ENCODE data around the gene COX7A2L. TPM values are rescaled to one million over a fixed set of nuclear protein-coding genes. Genes with fewer than 3 reads are reported as not detected.

Gene COX7A2L
- polyA plus RNA-seq, 1 of the 3 experiments (the other 2 are of a cell fraction) = 77.6 TPM

GRCh38 chr2:42368817-42369531 lies 8.0 kb upstream of the COX7A2L start (continued):
- TF ChIP-seq ZBTB33 (IDR thresholded peaks at IDR 0.05; ENCODE audit: borderline replicate concordance, low read depth) (no peak), MAX (IDR thresholded peaks at IDR 0.05; ENCODE audit: low read depth) (no peak), CHD2 (IDR thresholded peaks at IDR 0.05; ENCODE audit: low read length, partially characterized antibody) (no peak), MEF2A (IDR thresholded peaks at IDR 0.05; ENCODE audit: borderline replicate concordance, low read depth) (no peak), ELF1 (IDR thresholded peaks at IDR 0.05) (no peak), TCF12 (IDR thresholded peaks at IDR 0.05) (no peak), FOXJ3 (CRISPR knock-in tag; IDR thresholded peaks at IDR 0.05) (no peak)

GRCh38 chr2:42367835-42368234 lies 6.8 kb upstream of the COX7A2L start:
- 81% methylated on average over 3 of the region's 3 CpGs for WGBS (ENCODE audit: low lambda C conversion rate)

More at GRCh38 chr2:42367835-42368234, 6.8 kb upstream of the COX7A2L start:
- Histone ChIP-seq H3K9ac (no peak overlapping the region), H2AFZ (ENCODE audit: low read depth) (no peak overlapping the region), H3K27ac (ENCODE audit: low read depth in 2 of 2, low read length in 1 of 2) (no peak overlapping the region), H3K27me3 (ENCODE audit: insufficient read depth) (peaks cover 4% of the 10 kb centered on the region; the same call in 1 of the 2 replicates), H3K9me3 (no peaks in the 10 kb centered on the region), H4K20me1 (ENCODE audit: insufficient read depth) (no peaks in the 10 kb centered on the region), H3K4me3 (ENCODE audit: low read depth in 2 of 2, low read length in 1 of 2) (no peak overlapping the region), H3K79me2 (ENCODE audit: insufficient read depth) (no peaks in the 10 kb centered on the region), H3K9me2 (no peaks in the 10 kb centered on the region), H3F3A (replicated peaks; ENCODE audit: insufficient read depth) (no peaks in the 10 kb centered on the region), H3K4me1 (ENCODE audit: control insufficient read depth in 1 of 2, insufficient read depth in 2 of 2, low read depth in 1 of 2, low read length in 1 of 2) (peaks cover 0 to 33% of the 10 kb centered on the region in 2 experiments; a peak in 2 of 4 replicates), H3K36me3 (replicated peaks in 1 of 2; ENCODE audit: control insufficient read depth in 1 of 2, insufficient read depth in 2 of 2, low read length in 1 of 2) (no peaks in the 10 kb centered on the region), H3K4me2 (no peak overlapping the region)
- DNase-seq = no peak
- ChIA-PET CTCF (interaction anchor here (0.6 to 2.3 kb wide), 5 partner anchors 18 to 296 kb away, joined by 3 to 9 read pairs (median 4); no protein-coding TSS in a partner anchor), POLR2A (interaction anchor here (0.7 kb wide), 1 partner anchor 84 kb away, joined by 3 read pairs; no protein-coding TSS in a partner anchor)
- TF ChIP-seq USF2 (IDR thresholded peaks at IDR 0.05; ENCODE audit: borderline replicate concordance, low read depth, low read length) = no peak
- no peak for TF ChIP-seq SMC3 (IDR thresholded peaks at IDR 0.05; ENCODE audit: low read depth, low read length)
- TF ChIP-seq IRF3 (IDR thresholded peaks at IDR 0.05; ENCODE audit: low read depth, low read length) = no peak
- no peak for TF ChIP-seq NFIC (IDR thresholded peaks at IDR 0.05; ENCODE audit: borderline replicate concordance)
- TF ChIP-seq GABPA (IDR thresholded peaks at IDR 0.05; ENCODE audit: low read depth) = no peak
- TF ChIP-seq POLR2AphosphoS5 (IDR thresholded peaks at IDR 0.05; ENCODE audit: low read depth, low read length) = no peak
- no peak for TF ChIP-seq RCOR1 (IDR thresholded peaks at IDR 0.05; ENCODE audit: low read length)
- TF ChIP-seq ZBTB33 (IDR thresholded peaks at IDR 0.05; ENCODE audit: borderline replicate concordance, low read depth) = no peak
- TF ChIP-seq MEF2A (IDR thresholded peaks at IDR 0.05; ENCODE audit: borderline replicate concordance, low read depth) = no peak
- TF ChIP-seq MXI1 (IDR thresholded peaks at IDR 0.05; ENCODE audit: low read depth, low read length) = no peak
- TF ChIP-seq CHD2 (IDR thresholded peaks at IDR 0.05; ENCODE audit: low read length, partially characterized antibody) = no peak
- no peak for TF ChIP-seq EP300 (IDR thresholded peaks at IDR 0.05; ENCODE audit: borderline replicate concordance in 1 of 2, low read depth in 1 of 2, low read length in 1 of 2)
- no peak for TF ChIP-seq ELF1 (IDR thresholded peaks at IDR 0.05)
- TF ChIP-seq JUND (IDR thresholded peaks at IDR 0.05) = no peak
- no peak for TF ChIP-seq FOXM1 (IDR thresholded peaks at IDR 0.05; ENCODE audit: low read depth)
- no peak for TF ChIP-seq YY1 (IDR thresholded peaks at IDR 0.05; ENCODE audit: low read depth)
